ENCODE data around the gene RIMBP2. TPM values are rescaled to one million over a fixed set of nuclear protein-coding genes. Genes with fewer than 3 reads are reported as not detected.
A peak's percentile ranks its signal among the peaks of the same experiment; 100 is the strongest.

RIMBP2 gene
- polyA plus RNA-seq, 1 of the 3 experiments (the other 2 are of a cell fraction) = 0.90 TPM

- 30% methylated on average over 6 of the region's 6 CpGs for WGBS (ENCODE audit: low lambda C conversion rate)
- no peaks in the 10 kb centered on the region for H4K20me1 ChIP-seq (ENCODE audit: insufficient read depth)
- TF ChIP-seq EP300 (IDR thresholded peaks at IDR 0.05; ENCODE audit: borderline replicate concordance in 1 of 2, low read depth in 1 of 2, low read length in 1 of 2) (no peak), SIN3A (IDR thresholded peaks at IDR 0.05; ENCODE audit: borderline replicate concordance, low read depth, low read length) (no peak), YY1 (IDR thresholded peaks at IDR 0.05; ENCODE audit: low read depth) (no peak)
Observed at GRCh38 chr12:130537051-130537450, 179.0 kb downstream of the RIMBP2 start.

GRCh38 chr12:130530429-130530828, 185.7 kb downstream of the RIMBP2 start:
- H3K27me3 ChIP-seq (ENCODE audit: insufficient read depth) = no peaks in the 10 kb centered on the region
- H3K79me2 ChIP-seq (ENCODE audit: insufficient read depth) = no peaks in the 10 kb centered on the region
- peaks cover 0 to 20% of the 10 kb centered on the region in 2 experiments; a peak in 1 of 4 replicates for H3K4me1 ChIP-seq (ENCODE audit: control insufficient read depth in 1 of 2, insufficient read depth in 2 of 2, low read depth in 1 of 2, low read length in 1 of 2)
- CTCF ChIA-PET = no interaction called here
- H3K9me3 ChIP-seq = no peaks in the 10 kb centered on the region
- H3K4me2 ChIP-seq = no peak overlapping the region
- TF ChIP-seq MXI1 (IDR thresholded peaks at IDR 0.05; ENCODE audit: low read depth, low read length) (no peak), GABPA (IDR thresholded peaks at IDR 0.05; ENCODE audit: low read depth) (no peak), MAX (IDR thresholded peaks at IDR 0.05; ENCODE audit: low read depth) (no peak), JUND (IDR thresholded peaks at IDR 0.05) (no peak), TAF1 (IDR thresholded peaks at IDR 0.05; ENCODE audit: borderline replicate concordance, low read depth, low read length) (no peak), ELF1 (IDR thresholded peaks at IDR 0.05) (no peak), RCOR1 (IDR thresholded peaks at IDR 0.05; ENCODE audit: low read length) (no peak), FOXJ3 (CRISPR knock-in tag; IDR thresholded peaks at IDR 0.05) (no peak), USF1 (IDR thresholded peaks at IDR 0.05; ENCODE audit: borderline replicate concordance, low read depth) (no peak), GATA2 (CRISPR knock-in tag; IDR thresholded peaks at IDR 0.05) (no peak), IRF3 (IDR thresholded peaks at IDR 0.05; ENCODE audit: low read depth, low read length) (no peak), FOSL2 (IDR thresholded peaks at IDR 0.05; ENCODE audit: borderline replicate concordance, low read depth) (no peak), EZH2phosphoT487 (IDR thresholded peaks at IDR 0.05; ENCODE audit: borderline replicate concordance, low read depth) (no peak), NFIC (IDR thresholded peaks at IDR 0.05; ENCODE audit: borderline replicate concordance) (no peak), CHD2 (IDR thresholded peaks at IDR 0.05; ENCODE audit: low read length, partially characterized antibody) (no peak)
- no peaks in the 10 kb centered on the region for H3F3A ChIP-seq (replicated peaks; ENCODE audit: insufficient read depth)
- no peak overlapping the region for H2AFZ ChIP-seq (ENCODE audit: low read depth)
- H3K4me3 ChIP-seq (ENCODE audit: low read depth in 2 of 2, low read length in 1 of 2) = no peak overlapping the region
- no peak overlapping the region for H3K9ac ChIP-seq
- no peaks in the 10 kb centered on the region for H3K9me2 ChIP-seq
- no peaks in the 10 kb centered on the region for H4K20me1 ChIP-seq (ENCODE audit: insufficient read depth)
- POLR2A ChIA-PET = no interaction called here
- no peak for DNase-seq
- no peak overlapping the region; a peak in 1 of 4 replicates for H3K27ac ChIP-seq (ENCODE audit: low read depth in 2 of 2, low read length in 1 of 2)
- no peaks in the 10 kb centered on the region for H3K36me3 ChIP-seq (replicated peaks in 1 of 2; ENCODE audit: control insufficient read depth in 1 of 2, insufficient read depth in 2 of 2, low read length in 1 of 2)

More at GRCh38 chr12:130537051-130537450, 179.0 kb downstream of the RIMBP2 start:
- no peaks in the 10 kb centered on the region for H3K27me3 ChIP-seq (ENCODE audit: insufficient read depth)
- H3K9me2 ChIP-seq = no peaks in the 10 kb centered on the region
- H3K4me2 ChIP-seq = no peak overlapping the region
- ChIA-PET POLR2A (no interaction called here), CTCF (no interaction called here)
- peaks cover 0 to 8% of the 10 kb centered on the region in 2 experiments; a peak in 1 of 4 replicates for H3K4me1 ChIP-seq (ENCODE audit: control insufficient read depth in 1 of 2, insufficient read depth in 2 of 2, low read depth in 1 of 2, low read length in 1 of 2)
- H3K4me3 ChIP-seq (ENCODE audit: low read depth in 2 of 2, low read length in 1 of 2) = no peak overlapping the region
- H3K27ac ChIP-seq (ENCODE audit: low read depth in 2 of 2, low read length in 1 of 2) = peak overlapping the region in 1 of 2 experiments; percentile 44; a peak in 1 of 4 replicates
- no peaks in the 10 kb centered on the region for H3F3A ChIP-seq (replicated peaks; ENCODE audit: insufficient read depth)
- H3K36me3 ChIP-seq (replicated peaks in 1 of 2; ENCODE audit: control insufficient read depth in 1 of 2, insufficient read depth in 2 of 2, low read length in 1 of 2) = no peaks in the 10 kb centered on the region
- no peak overlapping the region for H2AFZ ChIP-seq (ENCODE audit: low read depth)
- no peaks in the 10 kb centered on the region for H3K79me2 ChIP-seq (ENCODE audit: insufficient read depth)
- no peak for DNase-seq
- no peaks in the 10 kb centered on the region for H3K9me3 ChIP-seq
- H3K9ac ChIP-seq = no peak overlapping the region

Data from SK-N-SH (cell line).